ENCODE data around the gene NR2F1.

NR2F1 gene

GRCh38 chr5:93604644-93605515, 21.9 kb downstream of the NR2F1 start:
- DNase-seq, result no peak

GRCh38 chr5:93606382-93606752, 23.3 kb downstream of the NR2F1 start:
- DNase-seq, result no peak

- DNase-seq, result no peak
Measured at GRCh38 chr5:93607367-93608258, 24.6 kb downstream of the NR2F1 start.

- no peak for DNase-seq
Measured at GRCh38 chr5:93608855-93609254, 25.8 kb downstream of the NR2F1 start.

- DNase-seq, result no peak
Measured at GRCh38 chr5:93609762-93610161, 26.7 kb downstream of the NR2F1 start.

- DNase-seq, result no peak
Measured at GRCh38 chr5:93610581-93611272, 27.7 kb downstream of the NR2F1 start.

- no peak for DNase-seq
Measured at GRCh38 chr5:93611273-93611975, 28.4 kb downstream of the NR2F1 start.

GRCh38 chr5:93611976-93612854, 29.2 kb downstream of the NR2F1 start:
- no peak for DNase-seq

GRCh38 chr5:93612855-93613243, 29.8 kb downstream of the NR2F1 start:
- DNase-seq, result no peak

- DNase-seq, result no peak
Measured at GRCh38 chr5:93616538-93617174, 33.6 kb downstream of the NR2F1 start.

- peak; percentile 35 for DNase-seq
Measured at GRCh38 chr5:93620487-93621326, 37.7 kb downstream of the NR2F1 start.

- DNase-seq, result peak; percentile 11
Measured at GRCh38 chr5:93621327-93621798, 38.3 kb downstream of the NR2F1 start.

- peak; percentile 39 for DNase-seq
Measured at GRCh38 chr5:93622240-93622885, 39.3 kb downstream of the NR2F1 start.

GRCh38 chr5:93623153-93623552, 40.1 kb downstream of the NR2F1 start:
- DNase-seq, result no peak

- no peak for DNase-seq
Measured at GRCh38 chr5:93626801-93627200, 43.8 kb downstream of the NR2F1 start.

GRCh38 chr5:93632327-93632726, 49.3 kb downstream of the NR2F1 start:
- DNase-seq, result no peak

GRCh38 chr5:93635991-93636390, 53.0 kb downstream of the NR2F1 start:
- DNase-seq, result no peak

- DNase-seq, result no peak
Measured at GRCh38 chr5:93636837-93637236, 53.8 kb downstream of the NR2F1 start.

- DNase-seq, result no peak
Measured at GRCh38 chr5:93637697-93638096, 54.7 kb downstream of the NR2F1 start.
